ENCODE data around the gene LRRC4B.
"Not testable (repeated sequence)": the region's sequence is repeated elsewhere in the genome, so short reads cannot be mapped to it uniquely, and the experiment has no call there.

The LRRC4B gene

GRCh38 chr19:50567882-50568727, at the start of gene LRRC4B:
Gene LRRC4B, minus strand, starts transcription at chr19:50568435. Its CDS starts 19,597 bp downstream, at chr19:50548838.
- no peak within 1 kb of the TSS for H3K4me3 ChIP-seq (ENCODE audit: low read length)
- H3K27me3 ChIP-seq (ENCODE audit: control insufficient read depth, insufficient read depth, low read length) = peaks cover 20% of the 10 kb centered on the region
- no peak within 1 kb of the TSS for H3K9ac ChIP-seq (ENCODE audit: low read length)
- H3K4me1 ChIP-seq (ENCODE audit: control insufficient read depth, insufficient read depth, low read length) = no peaks in the 10 kb centered on the region
- no peak within 1 kb of the TSS for H3K27ac ChIP-seq (ENCODE audit: low read depth, low read length)
- H3K36me3 ChIP-seq (ENCODE audit: control insufficient read depth, insufficient read depth, low read length) = no peaks in the 10 kb centered on the region

GRCh38 chr19:50612504-50613404, 44.5 kb upstream of the LRRC4B start:
- not testable (repeated sequence) for H3K4me1 ChIP-seq (ENCODE audit: control insufficient read depth, insufficient read depth, low read length); H3K9ac ChIP-seq (ENCODE audit: low read length); H3K27me3 ChIP-seq (ENCODE audit: control insufficient read depth, insufficient read depth, low read length); H3K36me3 ChIP-seq (ENCODE audit: control insufficient read depth, insufficient read depth, low read length); H3K27ac ChIP-seq (ENCODE audit: low read depth, low read length); H3K4me3 ChIP-seq (ENCODE audit: low read length)

- no peaks in the 10 kb centered on the region for H3K27me3 ChIP-seq (ENCODE audit: control insufficient read depth, insufficient read depth, low read length)
- no peak overlapping the region for H3K27ac ChIP-seq (ENCODE audit: low read depth, low read length)
- H3K36me3 ChIP-seq (ENCODE audit: control insufficient read depth, insufficient read depth, low read length) = no peaks in the 10 kb centered on the region
These were observed 39.9 kb upstream of the LRRC4B start for GRCh38 chr19:50607874-50608785.

GRCh38 chr19:50607388-50607787, 39.2 kb upstream of the LRRC4B start:
- Histone ChIP-seq H3K27me3 (ENCODE audit: control insufficient read depth, insufficient read depth, low read length) (no peaks in the 10 kb centered on the region), H3K4me3 (ENCODE audit: low read length) (no peak overlapping the region), H3K9ac (ENCODE audit: low read length) (no peak overlapping the region), H3K4me1 (ENCODE audit: control insufficient read depth, insufficient read depth, low read length) (no peaks in the 10 kb centered on the region), H3K27ac (ENCODE audit: low read depth, low read length) (no peak overlapping the region), H3K36me3 (ENCODE audit: control insufficient read depth, insufficient read depth, low read length) (no peaks in the 10 kb centered on the region)

More at GRCh38 chr19:50607874-50608785, 39.9 kb upstream of the LRRC4B start:
- H3K4me3 ChIP-seq (ENCODE audit: low read length) = peak overlapping the region; percentile 8
- no peak overlapping the region for H3K9ac ChIP-seq (ENCODE audit: low read length)
- no peaks in the 10 kb centered on the region for H3K4me1 ChIP-seq (ENCODE audit: control insufficient read depth, insufficient read depth, low read length)

- H3K4me3 ChIP-seq (ENCODE audit: low read length); H3K9ac ChIP-seq (ENCODE audit: low read length); H3K36me3 ChIP-seq (ENCODE audit: control insufficient read depth, insufficient read depth, low read length); H3K4me1 ChIP-seq (ENCODE audit: control insufficient read depth, insufficient read depth, low read length); H3K27ac ChIP-seq (ENCODE audit: low read depth, low read length); H3K27me3 ChIP-seq (ENCODE audit: control insufficient read depth, insufficient read depth, low read length): not testable (repeated sequence)
These were observed 38.0 kb upstream of the LRRC4B start for GRCh38 chr19:50606059-50606836.

- not testable (repeated sequence) for H3K9ac ChIP-seq (ENCODE audit: low read length); H3K4me1 ChIP-seq (ENCODE audit: control insufficient read depth, insufficient read depth, low read length); H3K27me3 ChIP-seq (ENCODE audit: control insufficient read depth, insufficient read depth, low read length); H3K27ac ChIP-seq (ENCODE audit: low read depth, low read length); H3K36me3 ChIP-seq (ENCODE audit: control insufficient read depth, insufficient read depth, low read length); H3K4me3 ChIP-seq (ENCODE audit: low read length)
These were observed 36.2 kb upstream of the LRRC4B start for GRCh38 chr19:50604264-50605073.

GRCh38 chr19:50602935-50603334, 34.7 kb upstream of the LRRC4B start:
- H3K36me3 ChIP-seq (ENCODE audit: control insufficient read depth, insufficient read depth, low read length) = no peaks in the 10 kb centered on the region
- H3K4me3 ChIP-seq (ENCODE audit: low read length) = no peak overlapping the region
- no peaks in the 10 kb centered on the region for H3K4me1 ChIP-seq (ENCODE audit: control insufficient read depth, insufficient read depth, low read length)
- no peaks in the 10 kb centered on the region for H3K27me3 ChIP-seq (ENCODE audit: control insufficient read depth, insufficient read depth, low read length)
- no peak overlapping the region for H3K27ac ChIP-seq (ENCODE audit: low read depth, low read length)
- no peak overlapping the region for H3K9ac ChIP-seq (ENCODE audit: low read length)

GRCh38 chr19:50602496-50602895, 34.3 kb upstream of the LRRC4B start:
- Histone ChIP-seq H3K36me3 (ENCODE audit: control insufficient read depth, insufficient read depth, low read length) (no peaks in the 10 kb centered on the region), H3K4me1 (ENCODE audit: control insufficient read depth, insufficient read depth, low read length) (no peaks in the 10 kb centered on the region), H3K27me3 (ENCODE audit: control insufficient read depth, insufficient read depth, low read length) (no peaks in the 10 kb centered on the region), H3K27ac (ENCODE audit: low read depth, low read length) (no peak overlapping the region), H3K9ac (ENCODE audit: low read length) (no peak overlapping the region), H3K4me3 (ENCODE audit: low read length) (no peak overlapping the region)

- Histone ChIP-seq H3K36me3 (ENCODE audit: control insufficient read depth, insufficient read depth, low read length) (no peaks in the 10 kb centered on the region), H3K27me3 (ENCODE audit: control insufficient read depth, insufficient read depth, low read length) (no peaks in the 10 kb centered on the region), H3K4me1 (ENCODE audit: control insufficient read depth, insufficient read depth, low read length) (no peaks in the 10 kb centered on the region), H3K4me3 (ENCODE audit: low read length) (no peak overlapping the region), H3K27ac (ENCODE audit: low read depth, low read length) (no peak overlapping the region), H3K9ac (ENCODE audit: low read length) (no peak overlapping the region)
These were observed 33.8 kb upstream of the LRRC4B start for GRCh38 chr19:50602089-50602422.

GRCh38 chr19:50601407-50602088, 33.3 kb upstream of the LRRC4B start:
- no peak overlapping the region for H3K9ac ChIP-seq (ENCODE audit: low read length)
- no peaks in the 10 kb centered on the region for H3K4me1 ChIP-seq (ENCODE audit: control insufficient read depth, insufficient read depth, low read length)
- no peaks in the 10 kb centered on the region for H3K27me3 ChIP-seq (ENCODE audit: control insufficient read depth, insufficient read depth, low read length)
- no peak overlapping the region for H3K27ac ChIP-seq (ENCODE audit: low read depth, low read length)
- H3K4me3 ChIP-seq (ENCODE audit: low read length) = no peak overlapping the region
- no peaks in the 10 kb centered on the region for H3K36me3 ChIP-seq (ENCODE audit: control insufficient read depth, insufficient read depth, low read length)

All from rectal smooth muscle tissue (tissue), 1 donor.